Epidermal melanocyte (primary cell): Measurements from ENCODE around the gene CFAP126.
"Not testable (repeated sequence)": the region's sequence is repeated elsewhere in the genome, so short reads cannot be mapped to it uniquely, and the experiment has no call there.

Source experiments
- DNase-seq: peaks from one replicate; pipeline ENCODE4 v3.0.0; 2011; ENCODE audit warnings: low spot score; ENCODE audit not compliant: insufficient read length

CFAP126 gene

GRCh38 chr1:161367684-161368400, at the start of gene CFAP126:
Gene CFAP126 (minus strand): TSS chr1:161367876. CDS start chr1:161367868, 8 bp downstream.
- peak; percentile 73 for DNase-seq

GRCh38 chr1:161413050-161413449, 45.4 kb upstream of the CFAP126 start:
- DNase-seq: not testable (repeated sequence)

GRCh38 chr1:161410636-161410970, 42.9 kb upstream of the CFAP126 start:
- not testable (repeated sequence) for DNase-seq

- not testable (repeated sequence) for DNase-seq
These were observed 42.4 kb upstream of the CFAP126 start for GRCh38 chr1:161409848-161410635.

GRCh38 chr1:161408429-161409052, 40.9 kb upstream of the CFAP126 start:
- DNase-seq: no peak

- no peak for DNase-seq
These were observed 39.8 kb upstream of the CFAP126 start for GRCh38 chr1:161407451-161407985.

- DNase-seq: not testable (repeated sequence)
These were observed 38.9 kb upstream of the CFAP126 start for GRCh38 chr1:161406551-161406950.

- DNase-seq: no peak
These were observed 36.4 kb upstream of the CFAP126 start for GRCh38 chr1:161404051-161404597.

GRCh38 chr1:161402446-161402845, 34.8 kb upstream of the CFAP126 start:
- no peak for DNase-seq

GRCh38 chr1:161399257-161399998, 31.8 kb upstream of the CFAP126 start:
- DNase-seq: peak; percentile 74

GRCh38 chr1:161398900-161399256, 31.2 kb upstream of the CFAP126 start:
- no peak for DNase-seq

- DNase-seq: not testable (repeated sequence)
These were observed 29.4 kb upstream of the CFAP126 start for GRCh38 chr1:161397038-161397437.

- DNase-seq: no peak
These were observed 25.5 kb upstream of the CFAP126 start for GRCh38 chr1:161393151-161393550.

- DNase-seq: no peak
These were observed 23.9 kb upstream of the CFAP126 start for GRCh38 chr1:161391611-161392010.

GRCh38 chr1:161391136-161391535, 23.5 kb upstream of the CFAP126 start:
- not testable (repeated sequence) for DNase-seq

- no peak for DNase-seq
These were observed 22.8 kb upstream of the CFAP126 start for GRCh38 chr1:161390559-161390858.

GRCh38 chr1:161389691-161390558, 22.2 kb upstream of the CFAP126 start:
- peak; percentile 80 for DNase-seq

GRCh38 chr1:161389158-161389557, 21.5 kb upstream of the CFAP126 start:
- not testable (repeated sequence) for DNase-seq

- DNase-seq: no peak
These were observed 21.0 kb upstream of the CFAP126 start for GRCh38 chr1:161388639-161389038.
